ENCODE results near the gene OSTC.

- TF ChIP-seq YY1 (IDR thresholded peaks at IDR 0.05; ENCODE audit: insufficient read depth, insufficient read length), result no peak
- TF ChIP-seq ZNF274 (IDR thresholded peaks at IDR 0.05; ENCODE audit: low read depth, low read length), result no peak
Observed at GRCh38 chr4:108702960-108703359, 52.6 kb downstream of the OSTC start.

Data from NT2/D1 (cell line).